H9 (cell line): ENCODE results near the gene ABHD4. TPM values are rescaled to one million over a fixed set of nuclear protein-coding genes. Genes with fewer than 3 reads are reported as not detected.

Source experiments
- DNase-seq: peaks from one replicate; pipeline ENCODE4 v3.0.0-alpha.2; 2017
- H2AFZ ChIP-seq: one replicate; pipeline ENCODE4 v1.6.1; 2013; ENCODE audit warnings: mild to moderate bottlenecking, low read length, control low read depth, moderate library complexity
- H2AK5ac ChIP-seq: 2 replicates; pipeline ENCODE4 v1.6.1; 2013; ENCODE audit warnings: low read length, control low read depth, mixed read lengths; ENCODE audit not compliant: insufficient read length
- H2BK120ac ChIP-seq: one replicate; pipeline ENCODE4 v1.6.1; 2013; ENCODE audit warnings: low read depth, mild to moderate bottlenecking, low read length, control low read depth, inconsistent platforms; ENCODE audit not compliant: poor library complexity, severe bottlenecking
- H2BK12ac ChIP-seq: 2 replicates; pipeline ENCODE4 v1.6.1; 2013; ENCODE audit warnings: low read length, control low read depth, mixed read lengths, low read depth; ENCODE audit not compliant: insufficient read length
- H2BK15ac ChIP-seq: 2 replicates; pipeline ENCODE4 v1.6.1; 2013; ENCODE audit warnings: low read depth, low read length, control low read depth
- H2BK20ac ChIP-seq: one replicate; pipeline ENCODE4 v1.6.1; 2013; ENCODE audit warnings: low read depth, mild to moderate bottlenecking, low read length, control low read depth, inconsistent platforms; ENCODE audit not compliant: poor library complexity, severe bottlenecking
- H2BK5ac ChIP-seq: 2 replicates; pipeline ENCODE4 v1.6.1; 2013; ENCODE audit warnings: low read length, control low read depth, mixed read lengths; ENCODE audit not compliant: insufficient read length
- H3K14ac ChIP-seq: 2 replicates; pipeline ENCODE4 v1.6.1; 2013; ENCODE audit warnings: low read length, control low read depth; ENCODE audit not compliant: insufficient read depth
- H3K18ac ChIP-seq: 2 replicates; pipeline ENCODE4 v1.6.1; 2013; ENCODE audit warnings: low read depth, mild to moderate bottlenecking, mixed read lengths, low read length, control low read depth; ENCODE audit not compliant: insufficient read length
- H3K23ac ChIP-seq: 2 replicates; pipeline ENCODE4 v1.6.1; 2013; ENCODE audit warnings: low read length, control low read depth, mixed read lengths, low read depth; ENCODE audit not compliant: insufficient read length
- H3K23me2 ChIP-seq: 2 replicates; pipeline ENCODE4 v1.6.1; 2013; ENCODE audit warnings: low read depth, mild to moderate bottlenecking, mixed read lengths, low read length, control low read depth; ENCODE audit not compliant: insufficient read length, poor library complexity, severe bottlenecking
- H3K27ac ChIP-seq: 2 replicates; pipeline ENCODE4 v1.5.1; 2013; ENCODE audit warnings: low read length, control low read depth, mixed read lengths, low read depth; ENCODE audit not compliant: insufficient read length
- H3K27me3 ChIP-seq: 2 replicates; pipeline ENCODE4 v1.6.1; 2013; ENCODE audit warnings: low read length, control low read depth, inconsistent platforms; ENCODE audit not compliant: insufficient read depth
- H3K4ac ChIP-seq: 2 replicates; pipeline ENCODE4 v1.6.1; 2013; ENCODE audit warnings: low read depth, mild to moderate bottlenecking, control low read depth, inconsistent platforms, low read length, moderate library complexity
- H3K4me1 ChIP-seq: 2 replicates; pipeline ENCODE4 v1.6.1; 2013; ENCODE audit warnings: low read length, control low read depth, inconsistent platforms; ENCODE audit not compliant: insufficient read depth
- H3K4me2 ChIP-seq: 2 replicates; pipeline ENCODE4 v1.6.1; 2013; ENCODE audit warnings: low read length, control low read depth, mixed read lengths; ENCODE audit not compliant: insufficient read length, insufficient read depth
- H3K56ac ChIP-seq: 2 replicates; pipeline ENCODE4 v1.6.1; 2013; ENCODE audit warnings: low read depth, mild to moderate bottlenecking, mixed read lengths, low read length, control low read depth; ENCODE audit not compliant: insufficient read length
- H3K79me1 ChIP-seq: 2 replicates; pipeline ENCODE4 v1.6.1; 2013; ENCODE audit warnings: low read depth, mild to moderate bottlenecking, moderate library complexity, low read length, control low read depth, inconsistent platforms; ENCODE audit not compliant: insufficient read depth, poor library complexity, severe bottlenecking
- H3K79me2 ChIP-seq: 2 replicates; pipeline ENCODE4 v1.6.1; 2013; ENCODE audit warnings: low read length, control low read depth, inconsistent platforms; ENCODE audit not compliant: insufficient read depth
- H3K9ac ChIP-seq: 2 replicates; pipeline ENCODE4 v1.6.1; 2013; ENCODE audit warnings: low read length, control low read depth, mixed read lengths; ENCODE audit not compliant: insufficient read length; ENCODE audit errors: extremely low read depth
- H3K9me3 ChIP-seq: one replicate; pipeline ENCODE4 v1.6.1; 2013; ENCODE audit warnings: low read depth, low read length, inconsistent platforms; ENCODE audit not compliant: control insufficient read depth
- H3T11ph ChIP-seq: one replicate; pipeline ENCODE4 v1.6.1; 2013; ENCODE audit warnings: mild to moderate bottlenecking, low read length, control low read depth, inconsistent platforms
- H4K20me1 ChIP-seq: one replicate; pipeline ENCODE4 v1.6.1; 2013; ENCODE audit not compliant: control insufficient read depth, insufficient read length, insufficient read depth
- H4K5ac ChIP-seq: 2 replicates; pipeline ENCODE4 v1.6.1; 2013; ENCODE audit warnings: low read depth, mild to moderate bottlenecking, mixed read lengths, low read length, control low read depth; ENCODE audit not compliant: insufficient read length
- H4K8ac ChIP-seq: replicated peaks from 2 replicates; pipeline ENCODE4 v1.6.1; 2013; ENCODE audit warnings: low read length, control low read depth, mixed read lengths, low read depth; ENCODE audit not compliant: insufficient read length
- H4K91ac ChIP-seq: 2 replicates; pipeline ENCODE4 v1.6.1; 2013; ENCODE audit warnings: low read depth, mild to moderate bottlenecking, moderate library complexity, mixed read lengths, low read length, control low read depth; ENCODE audit not compliant: insufficient read length
- H3K27ac Mint-ChIP-seq, 3 experiments: 2 replicates in 2 of 3; 3 replicates in 1 of 3; pipeline ENCODE4 v1.8.0; 2020 to 2021; ENCODE audit warnings: mixed read lengths in 3 of 3, mild to moderate bottlenecking in 1 of 3, moderate library complexity in 1 of 3
- H3K27me3 Mint-ChIP-seq: 2 replicates; pipeline ENCODE4 v1.8.0; 2021; ENCODE audit warnings: low read depth, mild to moderate bottlenecking, moderate library complexity, mixed read lengths
- H3K36me3 Mint-ChIP-seq, 3 experiments: 2 replicates in 2 of 3; 3 replicates in 1 of 3; pipeline ENCODE4 v1.8.0; 2020 to 2021; ENCODE audit warnings: low read depth in 3 of 3, mixed read lengths in 3 of 3; ENCODE audit not compliant: insufficient read depth in 1 of 3
- H3K4me1 Mint-ChIP-seq, 2 experiments: 2 replicates each; pipeline ENCODE4 v1.8.0; 2020; ENCODE audit warnings: mixed read lengths in 2 of 2
- H3K4me3 Mint-ChIP-seq, 2 experiments: 2 replicates in 1 of 2; 3 replicates in 1 of 2; pipeline ENCODE4 v1.8.0; 2020 to 2021; ENCODE audit warnings: mild to moderate bottlenecking in 2 of 2, mixed read lengths in 2 of 2, moderate library complexity in 1 of 2
- H3K9me3 Mint-ChIP-seq, 2 experiments: 2 replicates in 1 of 2; 3 replicates in 1 of 2; pipeline ENCODE4 v1.8.0; 2020; ENCODE audit warnings: mild to moderate bottlenecking in 2 of 2, mixed read lengths in 2 of 2, moderate library complexity in 1 of 2
- CTCF ChIP-seq: fragments of 200-600 bp; sonication (generic); conservative IDR thresholded peaks from 3 replicates; pipeline ENCODE4 v1.8.0; 2021; ENCODE audit warnings: antibody characterized with exemption, mild to moderate bottlenecking
- WGBS: extraction: QIAGEN DNeasy Blood & Tissue Kit; methylation state at CpG from one replicate; pipeline ENCODE4 v1.1.7; 2013; ENCODE audit warnings: missing lambda C conversion rate, low lambda C conversion rate, mixed read lengths; ENCODE audit not compliant: insufficient read length; ENCODE audit errors: extremely low coverage; 5-methylcytosine and 5-hydroxymethylcytosine counted together
- total RNA-seq: library from RNA; stranded (reverse); gene quantifications from 2 replicates; pipeline ENCODE4 v1.2.1, GENCODE V29; 2021

The ABHD4 gene
- total RNA-seq, 1 experiment from 2014 or later = 21.8 TPM

GRCh38 chr14:22656945-22657731 lies 59.0 kb downstream of the ABHD4 start:
- Mint-ChIP-seq H3K4me1 (peaks cover 3 to 4% of the 10 kb centered on the region in 2 experiments), H3K9me3 (no peaks in the 10 kb centered on the region), H3K27me3 (no peaks in the 10 kb centered on the region; the same call in 1 of the 2 replicates), H3K4me3 (no peak overlapping the region), H3K27ac (no peak overlapping the region), H3K36me3 (no peaks in the 10 kb centered on the region)
- no peak overlapping the region for H2BK12ac ChIP-seq
- DNase-seq = no peak
- H3K79me2 ChIP-seq = no peaks in the 10 kb centered on the region
- H3K14ac ChIP-seq = no peak overlapping the region
- H3K9ac ChIP-seq = no peak overlapping the region
- no peaks in the 10 kb centered on the region for H3K79me1 ChIP-seq
- H3K23ac ChIP-seq = no peak overlapping the region
- no peak overlapping the region for H2AK5ac ChIP-seq
- H3K9me3 ChIP-seq = no peaks in the 10 kb centered on the region
- H3K56ac ChIP-seq = no peak overlapping the region
- no peak overlapping the region for H2BK5ac ChIP-seq
- no peak overlapping the region for H4K91ac ChIP-seq
- WGBS = no CpG with 5 or more reads among the region's 8 CpGs
- no peak overlapping the region for H3K18ac ChIP-seq
- no peak overlapping the region for H3K4ac ChIP-seq
- H4K20me1 ChIP-seq = no peaks in the 10 kb centered on the region
- no peaks in the 10 kb centered on the region for H3K27me3 ChIP-seq
- H3K27ac ChIP-seq = no peak overlapping the region
- no peak overlapping the region for H3K4me2 ChIP-seq
- no peak for TF ChIP-seq CTCF
- no peak overlapping the region for H3T11ph ChIP-seq
- no peak overlapping the region for H2BK20ac ChIP-seq
- H2BK15ac ChIP-seq = no peak overlapping the region
- no peaks in the 10 kb centered on the region for H3K4me1 ChIP-seq
- no peaks in the 10 kb centered on the region for H3K23me2 ChIP-seq
- H4K5ac ChIP-seq = no peak overlapping the region
- no peak overlapping the region for H2AFZ ChIP-seq
- H2BK120ac ChIP-seq = no peak overlapping the region
- H4K8ac ChIP-seq = no peak overlapping the region
